IMR-90 (cell line): ENCODE data around the gene TBPL2. TPM values are rescaled to one million over a fixed set of nuclear protein-coding genes. Genes with fewer than 3 reads are reported as not detected.

Experiments used
- ATAC-seq: fragments of 200-7000 bp; cut with Tn5 transposase; 2 replicates; pipeline ENCODE4 v1.9.1; 2020; ENCODE audit warnings: low read depth, mild to moderate bottlenecking, moderate library complexity
- BruUV-seq: library from RNA; stranded (reverse); fragments of 400-500 nt; replicated peaks from 2 replicates; lab custom pipeline; 2021; lab: Mats Ljungman, UMichigan
- CTCF ChIA-PET: fragments of 300-600 bp; formaldehyde crosslinking; extraction: SDS; loops from one replicate; lab custom pipeline; 2021; ENCODE audit warnings: antibody characterized with exemption; lab: Yijun Ruan, JAX
- POLR2A ChIA-PET: fragments of 300-600 bp; sonication (Branson Sonifier 250); formaldehyde crosslinking; loops from one replicate; lab custom pipeline; 2022; ENCODE audit warnings: antibody characterized with exemption; ENCODE audit not compliant: unreplicated experiment; lab: Charles Lee
- DNase-seq: peaks from one replicate; pipeline ENCODE4 v3.0.0; 2013
- H2AFZ ChIP-seq: replicated peaks from 2 replicates; pipeline ENCODE3; 2013; ENCODE audit warnings: low read length, mild to moderate bottlenecking; ENCODE audit not compliant: poor library complexity
- H2AK5ac ChIP-seq: 2 replicates; pipeline ENCODE4 v1.6.1; 2013; ENCODE audit warnings: low read depth, low read length, inconsistent platforms
- H2AK9ac ChIP-seq: replicated peaks from 2 replicates; pipeline ENCODE3; 2013; ENCODE audit warnings: mild to moderate bottlenecking, low read depth, low read length, moderate library complexity; ENCODE audit not compliant: poor library complexity
- H2BK120ac ChIP-seq: 2 replicates; pipeline ENCODE4 v1.6.1; 2013; ENCODE audit warnings: low read depth, low read length, inconsistent platforms
- H2BK15ac ChIP-seq: 3 replicates; pipeline ENCODE4 v1.6.1; 2013; ENCODE audit warnings: low read depth, low read length, inconsistent platforms
- H2BK20ac ChIP-seq: 2 replicates; pipeline ENCODE4 v1.6.1; 2013; ENCODE audit warnings: low read depth, mild to moderate bottlenecking, inconsistent platforms, low read length, moderate library complexity
- H2BK5ac ChIP-seq: 2 replicates; pipeline ENCODE4 v1.6.1; 2013; ENCODE audit warnings: mild to moderate bottlenecking, low read depth, low read length, inconsistent platforms; ENCODE audit not compliant: poor library complexity, severe bottlenecking
- H3K14ac ChIP-seq: replicated peaks from 2 replicates; pipeline ENCODE4 v1.6.1; 2013; ENCODE audit warnings: low read depth, low read length, inconsistent platforms
- H3K18ac ChIP-seq: 2 replicates; pipeline ENCODE4 v1.6.1; 2013; ENCODE audit warnings: low read depth, low read length, control low read depth
- H3K23ac ChIP-seq: 2 replicates; pipeline ENCODE4 v1.6.1; 2013; ENCODE audit warnings: low read depth, low read length, inconsistent platforms
- H3K27ac ChIP-seq: 2 replicates; pipeline ENCODE4 v1.5.1; 2013; ENCODE audit warnings: mild to moderate bottlenecking, control low read depth, low read length; ENCODE audit not compliant: insufficient read depth
- H3K27me3 ChIP-seq: 2 replicates; pipeline ENCODE4 v1.6.1; 2013; ENCODE audit warnings: low read length; ENCODE audit not compliant: control insufficient read depth, insufficient read depth
- H3K36me3 ChIP-seq: 2 replicates; pipeline ENCODE4 v1.6.1; 2013; ENCODE audit warnings: low read length, mixed read lengths; ENCODE audit not compliant: control insufficient read depth, insufficient read depth
- H3K4ac ChIP-seq: 2 replicates; pipeline ENCODE4 v1.6.1; 2013; ENCODE audit warnings: low read depth, low read length, inconsistent platforms
- H3K4me1 ChIP-seq: 2 replicates; pipeline ENCODE4 v1.6.1; 2013; ENCODE audit warnings: low read length, mixed read lengths; ENCODE audit not compliant: control insufficient read depth, insufficient read depth
- H3K4me2 ChIP-seq: 2 replicates; pipeline ENCODE4 v1.6.1; 2013; ENCODE audit warnings: low read depth, mild to moderate bottlenecking, control low read depth, low read length, moderate library complexity
- H3K4me3 ChIP-seq: 2 replicates; pipeline ENCODE4 v1.5.1; 2013; ENCODE audit warnings: low read depth, mild to moderate bottlenecking, control low read depth, low read length, moderate library complexity; ENCODE audit not compliant: insufficient read depth
- H3K56ac ChIP-seq: 2 replicates; pipeline ENCODE4 v1.6.1; 2013; ENCODE audit warnings: low read length, inconsistent platforms; ENCODE audit not compliant: insufficient read depth; ENCODE audit errors: extremely low read depth
- H3K79me1 ChIP-seq, 2 experiments: 2 replicates each; pipeline ENCODE4 v1.6.1; 2013; ENCODE audit warnings: low read length in 2 of 2, inconsistent platforms in 1 of 2, low read depth in 1 of 2
- H3K9ac ChIP-seq: 2 replicates; pipeline ENCODE4 v1.6.1; 2013; ENCODE audit warnings: low read depth, low read length, control low read depth
- H3K9me1 ChIP-seq: 2 replicates; pipeline ENCODE4 v1.6.1; 2013; ENCODE audit warnings: low read length, inconsistent platforms; ENCODE audit not compliant: insufficient read depth
- H3K9me3 ChIP-seq: 2 replicates; pipeline ENCODE4 v1.6.1; 2013; ENCODE audit warnings: low read length; ENCODE audit not compliant: control insufficient read depth, insufficient read depth
- H4K20me1 ChIP-seq: 2 replicates; pipeline ENCODE4 v1.6.1; 2013; ENCODE audit warnings: low read length, inconsistent platforms; ENCODE audit not compliant: insufficient read depth
- H4K5ac ChIP-seq: 2 replicates; pipeline ENCODE4 v1.6.1; 2013; ENCODE audit warnings: mild to moderate bottlenecking, low read depth, low read length, control low read depth
- H4K8ac ChIP-seq, 2 experiments: 2 replicates each; pipeline ENCODE4 v1.6.1; 2013; ENCODE audit warnings: low read depth in 2 of 2, low read length in 2 of 2, control low read depth in 1 of 2, inconsistent platforms in 1 of 2
- H4K91ac ChIP-seq: 2 replicates; pipeline ENCODE4 v1.6.1; 2013; ENCODE audit warnings: low read depth, low read length, inconsistent platforms; ENCODE audit not compliant: insufficient read depth
- CEBPB ChIP-seq: IDR thresholded peaks from 2 replicates; pipeline ENCODE4 v1.6.1; 2012; ENCODE audit warnings: low read depth, low read length, improper control_type of control experiment
- CTCF ChIP-seq: conservative IDR thresholded peaks from 2 replicates; pipeline ENCODE4 v1.5.1; 2012; ENCODE audit warnings: mild to moderate bottlenecking, low read depth, low read length, improper control_type of control experiment
- ELK1 ChIP-seq: fragments of 150-350 bp; IDR thresholded peaks from 2 replicates; pipeline ENCODE4 v1.6.1; 2016; ENCODE audit warnings: low read depth, mild to moderate bottlenecking, low read length, moderate library complexity, borderline replicate concordance
- MAZ ChIP-seq: IDR thresholded peaks from 2 replicates; pipeline ENCODE4 v1.6.1; 2012; ENCODE audit warnings: low read depth, mild to moderate bottlenecking, low read length, improper control_type of control experiment, moderate library complexity, borderline replicate concordance
- NFE2L2 ChIP-seq: fragments of 150-350 bp; IDR thresholded peaks from 2 replicates; pipeline ENCODE4 v1.6.1; 2016; ENCODE audit warnings: low read depth, mild to moderate bottlenecking, low read length
- POLR2A ChIP-seq: IDR thresholded peaks from 2 replicates; pipeline ENCODE4 v1.6.1; 2012; ENCODE audit warnings: mild to moderate bottlenecking, low read depth, low read length
- RCOR1 ChIP-seq: IDR thresholded peaks from 2 replicates; pipeline ENCODE4 v1.6.1; 2012; ENCODE audit warnings: mild to moderate bottlenecking, low read length, improper control_type of control experiment; ENCODE audit not compliant: insufficient replicate concordance
- SMC3 ChIP-seq: fragments of 150-350 bp; IDR thresholded peaks from 2 replicates; pipeline ENCODE4 v1.6.1; 2016; ENCODE audit warnings: low read depth, mild to moderate bottlenecking, antibody characterized with exemption, low read length, moderate library complexity
- USF2 ChIP-seq: fragments of 150-350 bp; IDR thresholded peaks from 2 replicates; pipeline ENCODE4 v1.6.1; 2017; ENCODE audit warnings: mild to moderate bottlenecking, antibody characterized with exemption, low read length, low read depth
- WGBS, 2 experiments: methylation state at CpG; one replicate each; pipeline versions ENCODE4 v1.1.5 to v1.1.7; 2013; ENCODE audit warnings: missing lambda C conversion rate in 2 of 2; ENCODE audit not compliant: insufficient read length in 1 of 2; ENCODE audit errors: extremely low coverage in 2 of 2; 5-methylcytosine and 5-hydroxymethylcytosine counted together
- dilution Hi-C: fragments of 300-500 bp; cut with HindIII; formaldehyde crosslinking; loops from one replicate; pipeline ENCODE4 v1.14.3; 2018; ENCODE audit warnings: low sequenced_read_pairs; ENCODE audit not compliant: unreplicated experiment
- in situ Hi-C: fragments of 300-500 bp; cut with MboI; formaldehyde crosslinking; loops from 3 replicates; pipeline ENCODE4 v1.14.3; 2019; ENCODE audit warnings: low sequenced_read_pairs, inconsistent platforms, mixed read lengths
- intact Hi-C: fragments of 100-400 bp; cut with micrococcal nuclease; formaldehyde crosslinking; loops from 2 replicates; pipeline ENCODE4 v1.10.0; 2022
- polyA plus RNA-seq, 3 experiments: library from polyadenylated mRNA; depleted of rRNA; stranded (reverse); fragments of >200 nt; gene quantifications; 2 replicates each; pipeline ENCODE4 v1.2.3, GENCODE V29; 2012; ENCODE audit warnings: low replicate concordance in 1 of 3
- total RNA-seq: library from RNA; depleted of rRNA; stranded (reverse); fragments of >200 nt; gene quantifications from 2 replicates; pipeline ENCODE4 v1.2.3, GENCODE V29; 2012

TBPL2 gene
- total and polyA plus RNA-seq, 2 of the 4 experiments (the other 2 are of a cell fraction), result not detected

- no TSS peak for BruUV-seq
- intact Hi-C loops, result no loop called here
- no CpG with 5 or more reads among the region's 1 CpG for WGBS, 2 experiments
Measured at GRCh38 chr14:55399183-55399582, 41.2 kb downstream of the TBPL2 start.

More at GRCh38 chr14:55399183-55399582, 41.2 kb downstream of the TBPL2 start:
- Histone ChIP-seq H3K9me1 (peaks cover 8% of the 10 kb centered on the region; the same call in 1 of the 2 replicates), H3K56ac (no peak overlapping the region), H2BK5ac (peak overlapping the region; percentile 81), H3K4me1 (peaks cover 2% of the 10 kb centered on the region; the same call in 1 of the 2 replicates), H3K23ac (no peak overlapping the region), H4K91ac (no peak overlapping the region), H3K27me3 (no peaks in the 10 kb centered on the region), H3K4ac (peak overlapping the region; percentile 41; the same call in 1 of the 2 replicates), H3K4me3 (no peak overlapping the region), H4K8ac (peak overlapping the region in 1 of 2 experiments; percentile 32; a peak in 1 of 4 replicates), H2AK5ac (peak overlapping the region; percentile 78; the same call in 1 of the 2 replicates), H3K4me2 (no peak overlapping the region), H3K27ac (no peak overlapping the region), H3K18ac (peak overlapping the region; percentile 86; the same call in 1 of the 2 replicates), H4K20me1 (no peaks in the 10 kb centered on the region), H3K9me3 (no peaks in the 10 kb centered on the region), H2AFZ (no peak overlapping the region), H2AK9ac (no peak overlapping the region), H2BK120ac (peak overlapping the region; percentile 58; the same call in 1 of the 2 replicates), H2BK20ac (peak overlapping the region; percentile 18; the same call in 1 of the 2 replicates), H3K36me3 (peaks cover 5% of the 10 kb centered on the region; the same call in 1 of the 2 replicates), H4K5ac (no peak overlapping the region), H3K79me1 (peaks cover 20 to 35% of the 10 kb centered on the region in 2 experiments), H3K14ac (peak overlapping the region; percentile 43), H3K9ac (no peak overlapping the region), H2BK15ac (no peak overlapping the region)
- TF ChIP-seq ELK1, result no peak
- TF ChIP-seq CTCF, result no peak
- TF ChIP-seq NFE2L2, result no peak
- TF ChIP-seq SMC3, result no peak
- TF ChIP-seq MAZ, result no peak
- TF ChIP-seq USF2, result no peak
- no peak for TF ChIP-seq POLR2A
- no peak for TF ChIP-seq CEBPB
- TF ChIP-seq RCOR1, result no peak
- in situ Hi-C loops, result no loop called here
- ATAC-seq, result no peak
- no peak for DNase-seq
- ChIA-PET CTCF (interaction anchor here (0.7 kb wide), 1 partner anchor 13 kb away, joined by 3 read pairs; no protein-coding TSS in a partner anchor), POLR2A (no interaction called here)
- dilution Hi-C loops, result no loop called here
